Measurements from ENCODE around the gene ANXA6. TPM values are rescaled to one million over a fixed set of nuclear protein-coding genes. Genes with fewer than 3 reads are reported as not detected.
"Not testable (repeated sequence)": the region's sequence is repeated elsewhere in the genome, so short reads cannot be mapped to it uniquely, and the experiment has no call there.

The ANXA6 gene
- total RNA-seq, 4 donors from 2014 or later: 21.7 to 64.4 (median 49.5) TPM

DNA sequence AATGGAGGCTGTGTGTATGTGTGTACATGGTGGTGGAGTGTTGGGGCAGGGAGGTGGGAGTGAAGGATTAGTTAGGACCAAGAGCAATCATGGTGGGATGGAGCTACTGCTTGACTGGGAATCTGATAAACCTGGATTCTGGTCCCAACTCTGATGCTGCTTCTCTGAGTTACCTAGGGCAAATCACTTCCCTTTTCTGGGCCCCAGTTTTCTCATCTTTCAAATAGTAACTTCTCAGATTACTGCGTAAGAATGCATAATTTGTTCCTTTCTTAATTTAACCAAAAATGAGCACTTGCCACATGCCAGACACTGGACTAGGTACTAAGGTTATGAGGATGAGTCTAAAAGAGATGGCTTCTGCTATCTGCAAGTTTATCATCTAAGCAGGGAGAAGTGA, 20.8 kb upstream of the ANXA6 start:
- Histone ChIP-seq H3K9me3 (no peaks in the 10 kb centered on the region), H3K36me3 (no peaks in the 10 kb centered on the region), H3K4me3 (no peak overlapping the region), H3K4me1 (no peaks in the 10 kb centered on the region), H3K27me3 (no peaks in the 10 kb centered on the region), H3K27ac (no peak overlapping the region)
- no peak for TF ChIP-seq EP300 (IDR thresholded peaks at IDR 0.05)
- no peak for TF ChIP-seq POLR2A (IDR thresholded peaks at IDR 0.05)
- TF ChIP-seq, protein P1, sequence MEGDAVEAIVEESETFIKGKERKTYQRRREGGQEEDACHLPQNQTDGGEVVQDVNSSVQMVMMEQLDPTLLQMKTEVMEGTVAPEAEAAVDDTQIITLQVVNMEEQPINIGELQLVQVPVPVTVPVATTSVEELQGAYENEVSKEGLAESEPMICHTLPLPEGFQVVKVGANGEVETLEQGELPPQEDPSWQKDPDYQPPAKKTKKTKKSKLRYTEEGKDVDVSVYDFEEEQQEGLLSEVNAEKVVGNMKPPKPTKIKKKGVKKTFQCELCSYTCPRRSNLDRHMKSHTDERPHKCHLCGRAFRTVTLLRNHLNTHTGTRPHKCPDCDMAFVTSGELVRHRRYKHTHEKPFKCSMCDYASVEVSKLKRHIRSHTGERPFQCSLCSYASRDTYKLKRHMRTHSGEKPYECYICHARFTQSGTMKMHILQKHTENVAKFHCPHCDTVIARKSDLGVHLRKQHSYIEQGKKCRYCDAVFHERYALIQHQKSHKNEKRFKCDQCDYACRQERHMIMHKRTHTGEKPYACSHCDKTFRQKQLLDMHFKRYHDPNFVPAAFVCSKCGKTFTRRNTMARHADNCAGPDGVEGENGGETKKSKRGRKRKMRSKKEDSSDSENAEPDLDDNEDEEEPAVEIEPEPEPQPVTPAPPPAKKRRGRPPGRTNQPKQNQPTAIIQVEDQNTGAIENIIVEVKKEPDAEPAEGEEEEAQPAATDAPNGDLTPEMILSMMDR (IDR thresholded peaks at IDR 0.05): no peak
- TF ChIP-seq POLR2AphosphoS5 (IDR thresholded peaks at IDR 0.05): no peak
- no peak for DNase-seq (ENCODE audit: low spot score in 2 of 2)
- 100% methylated on average over 1 of the region's 1 CpG for WGBS

DNA sequence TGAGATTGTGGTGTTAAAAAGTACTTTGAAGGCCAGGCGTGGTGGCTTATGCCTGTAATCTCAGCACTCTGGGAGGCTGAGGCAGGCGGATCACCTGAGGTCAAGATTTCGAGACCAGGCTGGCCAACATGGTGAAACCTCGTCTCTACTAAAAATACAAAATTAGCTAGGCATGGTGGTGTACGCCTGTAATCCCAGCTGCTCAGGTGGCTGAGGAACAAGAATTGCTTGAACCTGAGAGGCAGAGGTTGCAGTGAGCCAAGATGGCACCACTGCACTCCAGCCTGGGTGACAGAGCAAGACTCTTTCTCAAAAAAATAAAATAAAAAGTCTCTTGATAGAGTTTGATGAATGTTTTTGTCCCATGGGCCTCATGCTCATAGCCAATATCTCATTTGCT, 18.7 kb upstream of the ANXA6 start:
- H3K27ac ChIP-seq, H3K9me3 ChIP-seq, H3K27me3 ChIP-seq, H3K4me1 ChIP-seq, H3K36me3 ChIP-seq, H3K4me3 ChIP-seq: not testable (repeated sequence)
- WGBS: 84% methylated on average over 5 of the region's 5 CpGs
- DNase-seq (ENCODE audit: low spot score in 2 of 2): peak in 1 of 2 donors; percentile 26

DNA sequence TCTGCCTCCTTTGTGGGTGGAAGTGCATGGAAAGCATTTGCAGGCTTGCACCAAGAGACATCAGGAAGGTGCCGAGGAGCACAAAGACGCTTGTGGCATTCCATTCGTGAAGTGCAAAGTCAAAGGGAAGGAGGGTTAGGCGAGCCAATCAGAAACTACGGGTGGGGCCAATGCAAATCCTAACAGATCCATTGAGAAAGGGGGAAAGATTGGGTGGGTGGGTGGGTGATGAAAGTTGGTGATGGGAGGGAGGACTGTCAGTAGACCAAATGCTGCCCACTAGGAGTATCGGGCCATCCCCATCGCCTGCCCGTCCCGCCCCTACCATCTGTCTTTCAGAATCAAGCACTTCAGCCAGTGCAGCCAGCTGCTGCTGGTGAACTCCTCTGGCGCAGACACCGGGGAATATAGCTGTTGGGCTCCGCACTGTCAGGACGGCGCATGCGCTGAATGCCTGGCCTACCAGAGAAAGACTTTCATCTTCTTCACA, 17.1 kb upstream of the ANXA6 start:
- DNase-seq (ENCODE audit: low spot score in 2 of 2): peak; percentile 55 to 78
- Histone ChIP-seq H3K36me3 (no peaks in the 10 kb centered on the region), H3K4me3 (no peak overlapping the region), H3K9me3 (no peaks in the 10 kb centered on the region), H3K27ac (no peak overlapping the region), H3K27me3 (no peaks in the 10 kb centered on the region), H3K4me1 (no peaks in the 10 kb centered on the region)
- WGBS: 70% methylated on average over 15 of the region's 15 CpGs
- TF ChIP-seq, protein P1 (IDR thresholded peaks at IDR 0.05): no peak
- no peak for TF ChIP-seq POLR2A (IDR thresholded peaks at IDR 0.05)
- TF ChIP-seq POLR2AphosphoS5 (IDR thresholded peaks at IDR 0.05): no peak
- TF ChIP-seq EP300 (IDR thresholded peaks at IDR 0.05): no peak

DNA sequence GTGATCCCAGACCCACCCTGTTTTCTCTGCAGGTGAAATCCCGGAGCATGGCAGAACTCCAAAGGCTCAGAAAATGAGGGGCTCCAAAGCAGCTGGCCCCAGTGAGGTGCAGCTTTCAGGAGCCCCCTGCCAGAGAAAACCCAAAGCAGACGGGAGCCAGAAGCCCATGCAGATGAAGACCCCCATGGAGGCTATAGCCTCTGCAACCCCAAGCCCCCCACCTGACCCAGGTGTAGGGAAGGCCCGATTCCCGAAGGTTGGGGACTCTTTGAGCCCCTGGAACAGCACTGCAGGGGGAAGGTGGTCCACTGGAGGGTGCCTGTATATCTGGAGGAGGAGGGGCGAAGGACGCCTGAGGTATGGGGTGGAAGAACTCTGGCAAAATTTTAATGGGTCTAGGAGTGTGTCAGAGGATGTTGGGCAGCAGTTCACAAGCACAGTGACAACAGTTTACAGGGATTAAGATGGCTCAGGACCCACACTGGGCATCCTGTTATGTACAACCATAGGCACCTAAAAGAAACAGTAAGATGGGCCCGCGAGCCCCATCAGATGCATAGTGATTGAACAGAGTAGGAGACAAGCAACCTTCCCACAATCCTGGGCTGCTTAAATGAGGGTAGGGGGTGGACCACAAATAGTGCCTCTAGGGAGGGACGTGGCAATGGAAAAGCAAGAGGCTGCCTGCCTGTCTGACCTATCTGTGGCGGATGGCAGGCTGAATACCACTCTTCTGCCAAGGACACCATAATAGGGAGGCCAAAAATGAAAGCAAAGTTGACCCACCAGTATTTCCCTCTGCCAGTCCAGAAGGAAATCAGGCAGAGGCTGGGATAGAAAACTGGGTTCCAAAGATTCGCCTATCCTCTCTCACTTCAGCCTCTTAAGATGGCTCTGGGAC, 16.4 kb upstream of the ANXA6 start:
- H3K9me3 ChIP-seq: no peaks in the 10 kb centered on the region
- 81% methylated on average over 11 of the region's 11 CpGs for WGBS
- no peak for TF ChIP-seq POLR2AphosphoS5 (IDR thresholded peaks at IDR 0.05)
- TF ChIP-seq, protein P1 (IDR thresholded peaks at IDR 0.05): no peak
- TF ChIP-seq POLR2A (IDR thresholded peaks at IDR 0.05): no peak
- TF ChIP-seq EP300 (IDR thresholded peaks at IDR 0.05): no peak
- DNase-seq (ENCODE audit: low spot score in 2 of 2): peak; percentile 39 to 70
- no peaks in the 10 kb centered on the region for H3K4me1 ChIP-seq
- H3K27me3 ChIP-seq: no peaks in the 10 kb centered on the region
- H3K27ac ChIP-seq: no peak overlapping the region
- H3K36me3 ChIP-seq: no peaks in the 10 kb centered on the region
- no peak overlapping the region for H3K4me3 ChIP-seq

DNA sequence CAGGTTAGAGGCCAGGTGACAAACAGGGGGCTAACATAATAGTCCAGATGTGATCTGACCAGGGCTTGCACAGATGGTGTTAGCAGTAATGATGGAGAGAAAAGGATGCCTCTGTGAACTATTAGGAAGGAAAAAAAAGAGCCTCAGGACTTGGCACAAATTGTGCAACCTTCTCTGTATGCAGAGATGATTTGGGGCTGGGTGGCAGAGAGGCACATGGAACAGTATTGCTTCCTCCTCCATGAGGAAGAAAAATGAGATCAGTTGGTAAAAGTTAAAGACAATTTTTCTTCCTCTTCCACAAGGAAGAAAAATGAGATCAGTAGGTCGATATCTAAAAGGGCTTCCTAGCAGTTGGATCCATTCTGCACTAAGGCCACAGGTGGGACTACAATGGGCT, 13.9 kb upstream of the ANXA6 start:
- no peak for DNase-seq (ENCODE audit: low spot score in 2 of 2)
- 72% methylated on average over 1 of the region's 1 CpG for WGBS

DNA sequence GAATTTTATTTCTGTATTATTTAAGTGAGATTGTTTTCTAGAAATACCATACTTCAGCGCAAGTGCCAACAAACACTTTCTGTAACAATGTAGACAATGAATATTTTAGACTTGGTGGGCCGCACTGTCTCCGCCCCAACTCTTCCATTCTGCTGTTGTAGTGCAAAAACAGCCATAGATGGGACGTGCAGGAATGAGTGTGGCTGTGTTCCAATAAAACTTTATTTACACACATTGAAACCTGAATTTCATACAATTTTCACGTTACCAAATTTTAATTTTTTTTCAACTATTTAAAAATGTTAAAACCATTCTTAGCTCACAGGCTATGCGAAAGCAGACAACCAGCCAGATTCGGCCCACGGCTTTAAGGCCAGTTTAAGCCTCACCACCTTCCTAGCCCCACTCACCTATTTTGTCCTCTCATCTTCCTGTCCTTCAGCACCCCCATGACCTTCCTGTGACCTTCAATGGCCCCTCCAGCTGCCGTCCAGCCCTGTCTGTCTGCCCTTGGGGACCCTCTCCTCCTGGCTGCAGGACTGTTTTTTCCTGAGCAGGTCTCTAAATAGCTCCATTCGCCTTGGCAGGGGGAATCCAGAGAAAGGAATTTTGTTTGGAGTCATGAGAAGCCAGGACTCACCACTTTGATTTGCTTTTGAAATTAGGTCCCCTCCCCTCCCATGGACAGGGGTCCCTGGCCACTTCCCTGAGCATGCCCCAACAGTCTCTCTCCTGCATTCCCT, 11.2 kb upstream of the ANXA6 start:
- H3K9me3 ChIP-seq: no peaks in the 10 kb centered on the region
- H3K4me1 ChIP-seq: no peaks in the 10 kb centered on the region
- DNase-seq (ENCODE audit: low spot score in 2 of 2): peak; percentile 37 to 52
- H3K27ac ChIP-seq: no peak overlapping the region
- no peak for TF ChIP-seq EP300 (IDR thresholded peaks at IDR 0.05)
- no peak for TF ChIP-seq POLR2AphosphoS5 (IDR thresholded peaks at IDR 0.05)
- TF ChIP-seq POLR2A (IDR thresholded peaks at IDR 0.05): no peak
- TF ChIP-seq, protein P1 (IDR thresholded peaks at IDR 0.05): no peak
- no peaks in the 10 kb centered on the region for H3K36me3 ChIP-seq
- 80% methylated on average over 10 of the region's 10 CpGs for WGBS
- H3K27me3 ChIP-seq: no peaks in the 10 kb centered on the region
- H3K4me3 ChIP-seq: no peak overlapping the region

More for the DNA sequence above, 13.9 kb upstream of the ANXA6 start:
- no peak overlapping the region for H3K27ac ChIP-seq
- TF ChIP-seq EP300 (IDR thresholded peaks at IDR 0.05) (no peak), POLR2A (IDR thresholded peaks at IDR 0.05) (no peak)
- no peaks in the 10 kb centered on the region for H3K36me3 ChIP-seq
- H3K4me3 ChIP-seq: no peak overlapping the region
- H3K4me1 ChIP-seq: no peaks in the 10 kb centered on the region
- H3K9me3 ChIP-seq: no peaks in the 10 kb centered on the region
- H3K27me3 ChIP-seq: no peaks in the 10 kb centered on the region

Measured in suprapubic skin (tissue), 4 donors.